SH-SY5Y (cell line): Measurements from ENCODE around the gene SRRM4.

ENCODE experiments used
- GATA2 ChIP-seq: IDR thresholded peaks from 2 replicates; pipeline ENCODE4 v1.6.1; 2011; ENCODE audit warnings: mild to moderate bottlenecking, low read depth, low read length
- GATA3 ChIP-seq: IDR thresholded peaks from 2 replicates; pipeline ENCODE4 v1.6.1; 2011; ENCODE audit warnings: low read depth, mild to moderate bottlenecking, low read length, moderate library complexity

DNA sequence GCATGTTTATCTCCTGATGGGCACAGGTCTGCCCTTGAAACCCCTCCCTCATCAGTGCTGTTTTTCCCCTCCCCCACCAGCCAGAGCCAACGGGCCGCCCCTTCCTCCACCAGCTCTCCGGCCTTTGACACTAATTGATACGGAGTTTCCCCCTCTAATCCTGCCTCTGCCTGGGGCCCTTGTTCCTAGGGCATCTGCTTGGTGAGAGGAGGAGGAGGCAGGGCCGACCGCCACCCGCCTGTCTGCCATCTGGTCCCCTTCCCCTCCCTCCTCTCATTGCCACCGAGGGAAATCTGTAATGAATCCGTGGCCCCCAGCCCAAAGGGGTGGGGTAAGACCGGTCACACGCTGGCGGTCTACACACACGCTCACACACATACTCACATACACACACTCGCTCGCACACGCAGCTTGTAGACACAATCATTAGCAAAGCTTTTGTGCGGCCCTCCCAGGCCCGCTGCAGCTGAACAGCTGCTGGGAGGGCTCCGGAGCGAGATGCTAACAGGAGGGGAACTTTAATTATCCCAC, 27.4 kb downstream of the SRRM4 start:
- TF ChIP-seq GATA2 (no peak), GATA3 (no peak)
